PC-3 (cell line): ENCODE measurements around the gene VTI1A. TPM values are rescaled to one million over a fixed set of nuclear protein-coding genes. Genes with fewer than 3 reads are reported as not detected.

ENCODE experiments used
- ATAC-seq: fragments of 200-7000 bp; cut with Tn5 transposase; 2 replicates; pipeline ENCODE4 v1.9.1; 2020; ENCODE audit warnings: mild to moderate bottlenecking, moderate library complexity
- BruUV-seq: library from RNA; stranded (reverse); fragments of 400-500 nt; replicated peaks from 2 replicates; lab custom pipeline; 2021; lab: Mats Ljungman, UMichigan
- CTCF ChIA-PET: fragments of 300-600 bp; sonication (Branson Sonifier 250); formaldehyde crosslinking; loops from one replicate; lab custom pipeline; 2022; ENCODE audit warnings: antibody characterized with exemption; lab: Charles Lee
- POLR2A ChIA-PET: fragments of 300-600 bp; sonication (Branson Sonifier 250); formaldehyde crosslinking; loops from one replicate; lab custom pipeline; 2022; ENCODE audit warnings: antibody characterized with exemption; ENCODE audit not compliant: unreplicated experiment; lab: Charles Lee
- DNase-seq: peaks from one replicate; pipeline ENCODE4 v3.0.0-alpha.2; 2015
- H2AFZ ChIP-seq: fragments of 300-600 bp; sonication (generic); 2 replicates; pipeline ENCODE4 v1.6.0; 2016; ENCODE audit warnings: antibody characterized with exemption, low read length
- H3F3A ChIP-seq: fragments of 300-600 bp; sonication (generic); one replicate; pipeline ENCODE4 v1.6.0; 2017; ENCODE audit warnings: antibody characterized with exemption, low read length, control low read depth, mild to moderate bottlenecking; ENCODE audit not compliant: unreplicated experiment
- H3K27ac ChIP-seq: fragments of 300-600 bp; sonication (generic); 2 replicates; pipeline ENCODE4 v1.5.1; 2016; ENCODE audit warnings: mild to moderate bottlenecking, low read length
- H3K27me3 ChIP-seq: fragments of 300-600 bp; sonication (generic); 2 replicates; pipeline ENCODE4 v1.6.1; 2016; ENCODE audit warnings: low read length, mixed read lengths
- H3K36me3 ChIP-seq: fragments of 300-600 bp; sonication (generic); 2 replicates; pipeline ENCODE4 v1.6.1; 2016; ENCODE audit warnings: low read depth, mixed run types, low read length, mixed read lengths
- H3K4me1 ChIP-seq: fragments of 300-600 bp; sonication (generic); 2 replicates; pipeline ENCODE4 v1.5.1; 2016; ENCODE audit warnings: low read length; ENCODE audit not compliant: insufficient read depth
- H3K4me2 ChIP-seq: fragments of 300-600 bp; sonication (generic); 2 replicates; pipeline ENCODE4 v1.6.0; 2016; ENCODE audit warnings: low read length
- H3K4me3 ChIP-seq: fragments of 300-600 bp; sonication (generic); 2 replicates; pipeline ENCODE4 v1.5.1; 2016; ENCODE audit warnings: mild to moderate bottlenecking, low read length, mixed read lengths
- H3K79me2 ChIP-seq: fragments of 300-600 bp; sonication (generic); 2 replicates; pipeline ENCODE4 v1.6.1; 2017; ENCODE audit warnings: low read length, mixed read lengths
- H3K9ac ChIP-seq: fragments of 300-600 bp; sonication (generic); 2 replicates; pipeline ENCODE4 v1.6.0; 2016; ENCODE audit warnings: mild to moderate bottlenecking, low read length
- H3K9me2 ChIP-seq: fragments of 300-600 bp; sonication (generic); replicated peaks from 2 replicates; pipeline ENCODE4 v1.6.1; 2016; ENCODE audit warnings: mixed run types, low read length, mixed read lengths
- H3K9me3 ChIP-seq: fragments of 300-600 bp; sonication (generic); 2 replicates; pipeline ENCODE4 v1.6.1; 2016; ENCODE audit warnings: low read length, mixed read lengths
- H4K20me1 ChIP-seq: fragments of 300-600 bp; sonication (generic); 2 replicates; pipeline ENCODE4 v1.6.1; 2016; ENCODE audit warnings: low read length, mixed read lengths
- EZH2 ChIP-seq: fragments of 300-600 bp; sonication (generic); IDR thresholded peaks from one replicate; pipeline ENCODE4 v1.6.1; 2017; ENCODE audit warnings: antibody characterized with exemption, mild to moderate bottlenecking, low read length; ENCODE audit not compliant: unreplicated experiment
- EZH2phosphoT487 ChIP-seq: fragments of 300-600 bp; sonication (generic); IDR thresholded peaks from 2 replicates; pipeline ENCODE4 v1.6.1; 2018; ENCODE audit warnings: mild to moderate bottlenecking, antibody characterized with exemption, low read length, borderline replicate concordance
- intact Hi-C: fragments of 100-400 bp; cut with micrococcal nuclease; formaldehyde crosslinking; loops from 2 replicates; pipeline ENCODE4 v1.9.0; 2023
- total RNA-seq: library from RNA; depleted of rRNA; stranded (reverse); fragments of >200 nt; gene quantifications from 2 replicates; pipeline ENCODE4 v1.2.3, GENCODE V29; 2014
- TF ChIP-seq, protein P1 (sequence below): fragments of 300-600 bp; sonication (generic); conservative IDR thresholded peaks from 2 replicates; pipeline ENCODE4 v1.5.1; 2017; ENCODE audit warnings: antibody characterized with exemption, low read depth, mild to moderate bottlenecking, low read length

Gene VTI1A
- total RNA-seq, 1 experiment from 2014 or later, result 18.1 TPM

DNA sequence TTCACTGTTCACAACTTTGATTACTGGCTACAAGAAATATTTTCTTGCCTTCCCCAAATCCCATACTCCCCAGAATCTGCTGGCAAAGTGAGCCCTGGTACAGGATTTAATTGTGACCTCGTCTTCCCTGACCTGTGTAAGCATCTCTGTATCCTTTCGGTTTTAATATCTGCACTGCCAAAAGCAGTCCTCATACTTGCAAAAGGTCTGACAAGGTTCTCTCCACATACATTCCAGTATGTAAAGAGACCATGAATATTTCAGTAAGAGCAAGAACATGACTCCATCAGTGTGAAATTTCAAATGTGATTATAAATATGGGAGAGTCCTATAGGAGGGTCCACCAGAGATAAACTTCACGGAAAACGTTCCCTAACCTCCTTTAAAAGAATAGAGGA lies 369.0 kb downstream of the VTI1A start:
- no peaks in the 10 kb centered on the region for H3F3A ChIP-seq
- DNase-seq (no peak), ATAC-seq (no peak)
- peaks cover 34% of the 10 kb centered on the region for H3K4me1 ChIP-seq
- no peaks in the 10 kb centered on the region for H3K9me3 ChIP-seq
- no peaks in the 10 kb centered on the region for H3K79me2 ChIP-seq
- H2AFZ ChIP-seq, result no peak overlapping the region
- no peak for TF ChIP-seq EZH2
- TF ChIP-seq, protein P1, sequence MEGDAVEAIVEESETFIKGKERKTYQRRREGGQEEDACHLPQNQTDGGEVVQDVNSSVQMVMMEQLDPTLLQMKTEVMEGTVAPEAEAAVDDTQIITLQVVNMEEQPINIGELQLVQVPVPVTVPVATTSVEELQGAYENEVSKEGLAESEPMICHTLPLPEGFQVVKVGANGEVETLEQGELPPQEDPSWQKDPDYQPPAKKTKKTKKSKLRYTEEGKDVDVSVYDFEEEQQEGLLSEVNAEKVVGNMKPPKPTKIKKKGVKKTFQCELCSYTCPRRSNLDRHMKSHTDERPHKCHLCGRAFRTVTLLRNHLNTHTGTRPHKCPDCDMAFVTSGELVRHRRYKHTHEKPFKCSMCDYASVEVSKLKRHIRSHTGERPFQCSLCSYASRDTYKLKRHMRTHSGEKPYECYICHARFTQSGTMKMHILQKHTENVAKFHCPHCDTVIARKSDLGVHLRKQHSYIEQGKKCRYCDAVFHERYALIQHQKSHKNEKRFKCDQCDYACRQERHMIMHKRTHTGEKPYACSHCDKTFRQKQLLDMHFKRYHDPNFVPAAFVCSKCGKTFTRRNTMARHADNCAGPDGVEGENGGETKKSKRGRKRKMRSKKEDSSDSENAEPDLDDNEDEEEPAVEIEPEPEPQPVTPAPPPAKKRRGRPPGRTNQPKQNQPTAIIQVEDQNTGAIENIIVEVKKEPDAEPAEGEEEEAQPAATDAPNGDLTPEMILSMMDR, result no peak
- no peaks in the 10 kb centered on the region for H4K20me1 ChIP-seq
- ChIA-PET POLR2A (no interaction called here), CTCF (no interaction called here)
- no peaks in the 10 kb centered on the region for H3K9me2 ChIP-seq
- peak overlapping the region; percentile 25 for H3K27ac ChIP-seq
- intact Hi-C loops, result no loop called here
- no TSS peak for BruUV-seq
- H3K9ac ChIP-seq, result no peak overlapping the region
- H3K36me3 ChIP-seq, result no peaks in the 10 kb centered on the region
- no peak overlapping the region for H3K4me3 ChIP-seq
- peak overlapping the region; percentile 33; the same call in 1 of the 2 replicates for H3K4me2 ChIP-seq
- H3K27me3 ChIP-seq, result no peaks in the 10 kb centered on the region

DNA sequence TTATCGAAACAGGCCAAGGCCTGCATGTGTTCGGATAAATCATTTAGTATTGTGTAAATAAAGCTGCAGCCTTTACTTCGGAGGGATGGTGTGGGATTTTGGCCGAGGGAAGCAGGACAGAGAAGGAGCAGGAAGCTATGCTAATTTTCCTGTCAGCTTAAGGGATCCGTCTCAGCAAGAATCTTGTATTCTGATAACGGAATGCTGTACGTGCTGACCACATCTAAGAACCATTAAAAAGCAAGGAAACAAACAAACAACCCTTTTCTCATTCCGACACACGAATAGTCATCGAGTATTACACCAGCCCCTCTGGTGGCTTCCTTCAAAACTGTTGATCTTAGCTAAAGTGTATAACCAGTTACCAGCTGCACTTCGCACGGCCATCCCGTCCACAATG lies 369.9 kb downstream of the VTI1A start:
- H2AFZ ChIP-seq, result no peak overlapping the region
- no peaks in the 10 kb centered on the region for H4K20me1 ChIP-seq
- no peak overlapping the region for H3K4me2 ChIP-seq
- H3K27ac ChIP-seq, result no peak overlapping the region
- POLR2A ChIA-PET, result no interaction called here
- H3K9ac ChIP-seq, result no peak overlapping the region
- CTCF ChIA-PET, result no interaction called here
- no peak for DNase-seq
- H3K4me3 ChIP-seq, result no peak overlapping the region
- no peak for ATAC-seq
- H3K4me1 ChIP-seq, result peaks cover 31% of the 10 kb centered on the region
- H3K9me3 ChIP-seq, result no peaks in the 10 kb centered on the region
- H3K9me2 ChIP-seq, result no peaks in the 10 kb centered on the region
- intact Hi-C loops, result no loop called here
- TF ChIP-seq, protein P1, result no peak
- TF ChIP-seq EZH2 (no peak), EZH2phosphoT487 (no peak)
- BruUV-seq, result no TSS peak
- H3K27me3 ChIP-seq, result no peaks in the 10 kb centered on the region
- H3F3A ChIP-seq, result no peaks in the 10 kb centered on the region
- H3K36me3 ChIP-seq, result no peaks in the 10 kb centered on the region
- H3K79me2 ChIP-seq, result no peaks in the 10 kb centered on the region

DNA sequence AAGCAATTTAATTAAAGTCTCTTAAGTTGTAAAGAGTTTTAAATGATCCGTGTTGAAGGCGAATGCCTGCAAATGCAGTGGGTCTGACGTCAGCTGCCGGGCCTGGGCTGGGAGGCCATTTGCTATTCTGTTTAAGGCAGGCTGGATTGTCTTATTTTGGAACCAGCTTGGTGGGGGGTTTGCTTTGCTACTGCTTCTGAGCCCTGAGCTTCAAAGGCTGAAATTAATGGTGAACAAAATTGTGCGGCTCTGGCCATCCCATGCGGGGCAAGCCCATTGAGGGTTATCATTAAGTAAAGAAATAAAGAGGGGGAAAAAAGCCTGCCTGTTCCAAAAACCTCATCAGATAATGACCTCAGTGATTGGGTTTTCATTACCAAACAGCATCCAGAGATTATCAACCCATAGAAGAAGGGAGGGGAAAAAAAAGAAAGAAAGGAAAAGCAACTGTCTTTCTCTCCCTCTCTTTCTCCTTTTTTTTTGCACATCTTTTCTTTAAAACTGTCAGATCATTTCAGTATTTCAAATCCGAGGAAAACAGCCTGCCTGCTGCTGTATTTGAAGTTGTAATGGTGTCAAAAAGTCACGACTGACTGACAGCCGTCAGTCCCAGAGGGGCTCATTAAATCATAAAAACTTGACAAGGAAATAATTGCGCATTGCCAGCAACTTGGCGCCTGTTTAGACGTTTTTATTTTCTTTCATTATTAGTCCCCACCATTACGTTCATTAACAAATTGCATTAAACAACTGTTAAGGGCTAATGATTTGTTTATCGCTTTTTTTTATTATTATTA lies 371.2 kb downstream of the VTI1A start:
- no peaks in the 10 kb centered on the region for H3K36me3 ChIP-seq
- peaks cover 19% of the 10 kb centered on the region for H3K4me1 ChIP-seq
- H3K27ac ChIP-seq, result no peak overlapping the region
- H3F3A ChIP-seq, result no peaks in the 10 kb centered on the region
- no peaks in the 10 kb centered on the region for H3K9me3 ChIP-seq
- H3K9ac ChIP-seq, result no peak overlapping the region
- H3K4me2 ChIP-seq, result no peak overlapping the region
- no peaks in the 10 kb centered on the region for H4K20me1 ChIP-seq
- no peaks in the 10 kb centered on the region for H3K79me2 ChIP-seq
- no peak for DNase-seq
- TF ChIP-seq EZH2, result no peak
- TF ChIP-seq EZH2phosphoT487, result no peak
- TF ChIP-seq, protein P1, result no peak
- no peak overlapping the region for H3K4me3 ChIP-seq
- ChIA-PET CTCF (no interaction called here), POLR2A (no interaction called here)
- intact Hi-C loops, result no loop called here
- ATAC-seq, result no peak
- no peak overlapping the region for H2AFZ ChIP-seq
- no peaks in the 10 kb centered on the region for H3K9me2 ChIP-seq
- no TSS peak for BruUV-seq
- H3K27me3 ChIP-seq, result no peaks in the 10 kb centered on the region
